OCI-LY1 (cell line): ENCODE data around the gene RAD9B.

Experiments
- EZH2 ChIP-seq: fragments of 200-600 bp; sonication (generic), shearing (Covaris generic); IDR thresholded peaks from 2 replicates; pipeline ENCODE4 v1.8.0; 2017; ENCODE audit warnings: borderline replicate concordance, mixed run types, mild to moderate bottlenecking, antibody characterized with exemption, low read length, moderate library complexity, mixed read lengths
- TF ChIP-seq, protein P1 (sequence below): fragments of 200-600 bp; sonication (generic), shearing (Covaris generic); IDR thresholded peaks from 2 replicates; pipeline ENCODE4 v1.5.1; 2017; ENCODE audit warnings: mild to moderate bottlenecking, antibody characterized with exemption, low read length, moderate library complexity, mixed read lengths

DNA sequence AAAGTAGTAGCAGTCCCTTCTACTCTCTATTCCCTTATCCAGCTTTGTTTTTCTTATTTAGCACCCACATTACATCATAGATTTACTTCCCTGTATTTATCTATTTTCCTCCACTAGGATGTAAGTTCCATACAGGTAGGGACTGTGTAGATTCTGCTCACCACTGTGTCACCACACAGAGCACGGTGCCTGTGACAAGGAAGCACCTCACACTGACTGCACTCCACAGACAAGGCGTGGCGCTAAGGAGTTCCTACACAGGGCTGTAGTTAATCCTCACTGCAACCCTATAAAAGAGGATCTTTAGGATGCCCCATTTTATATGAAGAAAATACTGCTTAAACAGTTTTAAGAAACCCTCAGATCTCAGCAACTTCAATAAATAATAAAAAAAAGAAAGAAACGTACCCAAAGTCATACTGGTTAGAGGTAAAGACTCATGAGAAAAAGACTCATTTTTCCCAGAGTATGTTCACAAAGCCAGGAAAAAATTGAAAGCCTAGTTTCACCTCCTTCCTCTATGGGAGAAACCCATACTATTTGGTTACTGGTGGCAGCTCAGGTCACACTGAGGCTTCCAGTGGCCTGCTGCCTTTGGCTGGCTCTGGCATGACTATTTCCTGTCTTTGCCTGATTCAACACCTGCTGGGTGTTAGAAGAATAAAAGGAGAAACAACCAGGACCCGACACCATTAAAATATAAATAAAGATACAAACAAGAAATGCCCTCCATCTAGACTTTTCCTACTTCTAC, 36.9 kb downstream of the RAD9B start:
- TF ChIP-seq EZH2, result no peak
- TF ChIP-seq, protein P1, sequence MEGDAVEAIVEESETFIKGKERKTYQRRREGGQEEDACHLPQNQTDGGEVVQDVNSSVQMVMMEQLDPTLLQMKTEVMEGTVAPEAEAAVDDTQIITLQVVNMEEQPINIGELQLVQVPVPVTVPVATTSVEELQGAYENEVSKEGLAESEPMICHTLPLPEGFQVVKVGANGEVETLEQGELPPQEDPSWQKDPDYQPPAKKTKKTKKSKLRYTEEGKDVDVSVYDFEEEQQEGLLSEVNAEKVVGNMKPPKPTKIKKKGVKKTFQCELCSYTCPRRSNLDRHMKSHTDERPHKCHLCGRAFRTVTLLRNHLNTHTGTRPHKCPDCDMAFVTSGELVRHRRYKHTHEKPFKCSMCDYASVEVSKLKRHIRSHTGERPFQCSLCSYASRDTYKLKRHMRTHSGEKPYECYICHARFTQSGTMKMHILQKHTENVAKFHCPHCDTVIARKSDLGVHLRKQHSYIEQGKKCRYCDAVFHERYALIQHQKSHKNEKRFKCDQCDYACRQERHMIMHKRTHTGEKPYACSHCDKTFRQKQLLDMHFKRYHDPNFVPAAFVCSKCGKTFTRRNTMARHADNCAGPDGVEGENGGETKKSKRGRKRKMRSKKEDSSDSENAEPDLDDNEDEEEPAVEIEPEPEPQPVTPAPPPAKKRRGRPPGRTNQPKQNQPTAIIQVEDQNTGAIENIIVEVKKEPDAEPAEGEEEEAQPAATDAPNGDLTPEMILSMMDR, result no peak
